GM18507 (cell line): Measurements from ENCODE around the gene USP7.

Experiments
- DNase-seq: peaks from one replicate; pipeline ENCODE4 v3.0.0; 2011; ENCODE audit warnings: low read depth; ENCODE audit not compliant: insufficient read length; ENCODE audit errors: extremely low spot score
- FAIRE-seq: peaks from 2 replicates; lab custom pipeline; 2011; peaks lifted over from hg19 to GRCh38; lab: Jason Lieb, UNC

USP7 gene

GRCh38 chr16:8908810-8909468 is 54.8 kb downstream of the USP7 start:
- FAIRE-seq (no peak), DNase-seq (no peak)

- no peak for DNase-seq
- FAIRE-seq = no peak
Measured at GRCh38 chr16:8907096-8907495, 56.6 kb downstream of the USP7 start.

GRCh38 chr16:8905795-8906591 is 57.7 kb downstream of the USP7 start:
- FAIRE-seq (no peak), DNase-seq (no peak)

GRCh38 chr16:8905168-8905762 is 58.4 kb downstream of the USP7 start:
- FAIRE-seq (peak; percentile 26), DNase-seq (no peak)

GRCh38 chr16:8904018-8904430 is 59.7 kb downstream of the USP7 start:
- DNase-seq (no peak), FAIRE-seq (no peak)

- no peak for DNase-seq
- FAIRE-seq = no peak
Measured at GRCh38 chr16:8903004-8903403, 60.7 kb downstream of the USP7 start.

- DNase-seq (no peak), FAIRE-seq (no peak)
Measured at GRCh38 chr16:8901320-8901861, 62.3 kb downstream of the USP7 start.

GRCh38 chr16:8900343-8900742 is 63.4 kb downstream of the USP7 start:
- no peak for FAIRE-seq

GRCh38 chr16:8899709-8900317 is 63.9 kb downstream of the USP7 start:
- no peak for DNase-seq
- no peak for FAIRE-seq

More at GRCh38 chr16:8900343-8900742, 63.4 kb downstream of the USP7 start:
- no peak for DNase-seq

- no peak for FAIRE-seq
Measured at GRCh38 chr16:8898660-8899318, 64.9 kb downstream of the USP7 start.

GRCh38 chr16:8894736-8895334 is 68.9 kb downstream of the USP7 start:
- FAIRE-seq = no peak
- DNase-seq = no peak

More at GRCh38 chr16:8898660-8899318, 64.9 kb downstream of the USP7 start:
- DNase-seq = no peak

GRCh38 chr16:8893976-8894690 is 69.6 kb downstream of the USP7 start:
- DNase-seq (no peak), FAIRE-seq (no peak)

- DNase-seq = no peak
- FAIRE-seq = no peak
Measured at GRCh38 chr16:8893426-8893825, 70.3 kb downstream of the USP7 start.

GRCh38 chr16:8892101-8892575 is 71.6 kb downstream of the USP7 start:
- DNase-seq (no peak), FAIRE-seq (no peak)

GRCh38 chr16:8890549-8890921 is 73.2 kb downstream of the USP7 start:
- DNase-seq (no peak), FAIRE-seq (no peak)

- FAIRE-seq (no peak), DNase-seq (no peak)
Measured at GRCh38 chr16:8889893-8890548, 73.7 kb downstream of the USP7 start.

- DNase-seq (no peak), FAIRE-seq (no peak)
Measured at GRCh38 chr16:8888951-8889892, 74.5 kb downstream of the USP7 start.
